Activated naive CD8-positive, alpha-beta T cell treated with anti-CD3 and anti-CD28 coated beads, Interleukin-2, amount 50 U/mL, for 24 hours (primary cell): ENCODE results near the gene CADM1.

Source experiments
- ATAC-seq: fragments of 150-1000 bp; cut with Tn5 transposase; one replicate; pipeline ENCODE4 v1.10.0; 2021
- DNase-seq: peaks from one replicate; pipeline ENCODE4 v3.0.0; 2021
- H3K27ac Mint-ChIP-seq: one replicate; pipeline ENCODE4 v1.8.0; 2021; ENCODE audit warnings: mild to moderate bottlenecking, mixed read lengths
- H3K27me3 Mint-ChIP-seq: one replicate; pipeline ENCODE4 v1.8.0; 2021; ENCODE audit warnings: mixed read lengths
- H3K36me3 Mint-ChIP-seq: one replicate; pipeline ENCODE4 v1.8.0; 2021; ENCODE audit warnings: low read depth, mixed read lengths
- H3K4me1 Mint-ChIP-seq: one replicate; pipeline ENCODE4 v1.8.0; 2021; ENCODE audit warnings: mixed read lengths
- H3K4me3 Mint-ChIP-seq: one replicate; pipeline ENCODE4 v1.8.0; 2021; ENCODE audit warnings: mild to moderate bottlenecking, moderate library complexity, mixed read lengths
- H3K9me3 Mint-ChIP-seq: one replicate; pipeline ENCODE4 v1.8.0; 2021; ENCODE audit warnings: mixed read lengths

Gene CADM1

GRCh38 chr11:115423728-115424459 lies 80.3 kb downstream of the CADM1 start:
- H3K27me3 Mint-ChIP-seq: peaks cover 2% of the 10 kb centered on the region
- no peaks in the 10 kb centered on the region for H3K36me3 Mint-ChIP-seq
- H3K4me1 Mint-ChIP-seq: no peaks in the 10 kb centered on the region
- no peaks in the 10 kb centered on the region for H3K9me3 Mint-ChIP-seq
- no peak for DNase-seq
- no peak for ATAC-seq
- H3K27ac Mint-ChIP-seq: no peak overlapping the region
- no peak overlapping the region for H3K4me3 Mint-ChIP-seq

- Mint-ChIP-seq H3K4me1 (no peaks in the 10 kb centered on the region), H3K36me3 (no peaks in the 10 kb centered on the region)
Observed at GRCh38 chr11:115421992-115422689, 82.1 kb downstream of the CADM1 start.

GRCh38 chr11:115421352-115421991 lies 82.7 kb downstream of the CADM1 start:
- no peak for DNase-seq
- Mint-ChIP-seq H3K4me1 (no peaks in the 10 kb centered on the region), H3K27me3 (no peaks in the 10 kb centered on the region), H3K36me3 (no peaks in the 10 kb centered on the region), H3K27ac (no peak overlapping the region), H3K9me3 (no peaks in the 10 kb centered on the region), H3K4me3 (no peak overlapping the region)
- no peak for ATAC-seq

More at GRCh38 chr11:115421992-115422689, 82.1 kb downstream of the CADM1 start:
- Mint-ChIP-seq H3K27me3 (no peaks in the 10 kb centered on the region), H3K4me3 (no peak overlapping the region), H3K27ac (no peak overlapping the region), H3K9me3 (no peaks in the 10 kb centered on the region)
- DNase-seq: no peak
- ATAC-seq: no peak

- no peaks in the 10 kb centered on the region for H3K9me3 Mint-ChIP-seq
- no peaks in the 10 kb centered on the region for H3K4me1 Mint-ChIP-seq
- no peak overlapping the region for H3K4me3 Mint-ChIP-seq
- DNase-seq: no peak
- H3K27me3 Mint-ChIP-seq: no peaks in the 10 kb centered on the region
- no peak for ATAC-seq
- H3K36me3 Mint-ChIP-seq: no peaks in the 10 kb centered on the region
- no peak overlapping the region for H3K27ac Mint-ChIP-seq
Observed at GRCh38 chr11:115420505-115420904, 83.7 kb downstream of the CADM1 start.

- Mint-ChIP-seq H3K4me1 (no peaks in the 10 kb centered on the region), H3K9me3 (no peaks in the 10 kb centered on the region), H3K4me3 (no peak overlapping the region), H3K27me3 (no peaks in the 10 kb centered on the region), H3K27ac (no peak overlapping the region), H3K36me3 (no peaks in the 10 kb centered on the region)
- ATAC-seq (no peak), DNase-seq (no peak)
Observed at GRCh38 chr11:115418626-115419025, 85.6 kb downstream of the CADM1 start.

- DNase-seq (no peak), ATAC-seq (no peak)
- Mint-ChIP-seq H3K27ac (no peak overlapping the region), H3K9me3 (no peaks in the 10 kb centered on the region), H3K36me3 (no peaks in the 10 kb centered on the region), H3K4me1 (no peaks in the 10 kb centered on the region), H3K4me3 (no peak overlapping the region), H3K27me3 (no peaks in the 10 kb centered on the region)
Observed at GRCh38 chr11:115418081-115418480, 86.1 kb downstream of the CADM1 start.

GRCh38 chr11:115411120-115411519 lies 93.1 kb downstream of the CADM1 start:
- Mint-ChIP-seq H3K9me3 (no peaks in the 10 kb centered on the region), H3K27me3 (peaks cover 5% of the 10 kb centered on the region), H3K27ac (no peak overlapping the region), H3K36me3 (no peaks in the 10 kb centered on the region), H3K4me1 (no peaks in the 10 kb centered on the region), H3K4me3 (no peak overlapping the region)
- no peak for ATAC-seq
- DNase-seq: no peak

- H3K27ac Mint-ChIP-seq: no peak overlapping the region
- no peak overlapping the region for H3K4me3 Mint-ChIP-seq
- H3K9me3 Mint-ChIP-seq: no peaks in the 10 kb centered on the region
- no peak for ATAC-seq
- H3K4me1 Mint-ChIP-seq: no peaks in the 10 kb centered on the region
- no peaks in the 10 kb centered on the region for H3K36me3 Mint-ChIP-seq
- H3K27me3 Mint-ChIP-seq: peaks cover 5% of the 10 kb centered on the region
- DNase-seq: no peak
Observed at GRCh38 chr11:115409691-115410220, 94.5 kb downstream of the CADM1 start.

GRCh38 chr11:115409116-115409670 lies 95.0 kb downstream of the CADM1 start:
- Mint-ChIP-seq H3K4me3 (no peak overlapping the region), H3K9me3 (no peaks in the 10 kb centered on the region), H3K36me3 (no peaks in the 10 kb centered on the region), H3K4me1 (no peaks in the 10 kb centered on the region), H3K27me3 (peaks cover 5% of the 10 kb centered on the region), H3K27ac (no peak overlapping the region)
- ATAC-seq (no peak), DNase-seq (no peak)

GRCh38 chr11:115408036-115408921 lies 95.9 kb downstream of the CADM1 start:
- H3K4me3 Mint-ChIP-seq: no peak overlapping the region

GRCh38 chr11:115407496-115407895 lies 96.7 kb downstream of the CADM1 start:
- no peaks in the 10 kb centered on the region for H3K9me3 Mint-ChIP-seq
- no peak overlapping the region for H3K27ac Mint-ChIP-seq
- no peaks in the 10 kb centered on the region for H3K36me3 Mint-ChIP-seq
- ATAC-seq: no peak
- no peak for DNase-seq
- H3K27me3 Mint-ChIP-seq: peaks cover 5% of the 10 kb centered on the region
- no peaks in the 10 kb centered on the region for H3K4me1 Mint-ChIP-seq
- no peak overlapping the region for H3K4me3 Mint-ChIP-seq

More at GRCh38 chr11:115408036-115408921, 95.9 kb downstream of the CADM1 start:
- Mint-ChIP-seq H3K27me3 (peaks cover 5% of the 10 kb centered on the region), H3K4me1 (no peaks in the 10 kb centered on the region), H3K27ac (no peak overlapping the region), H3K9me3 (no peaks in the 10 kb centered on the region), H3K36me3 (no peaks in the 10 kb centered on the region)
- DNase-seq (no peak), ATAC-seq (no peak)

GRCh38 chr11:115406404-115406803 lies 97.8 kb downstream of the CADM1 start:
- Mint-ChIP-seq H3K36me3 (no peaks in the 10 kb centered on the region), H3K9me3 (no peaks in the 10 kb centered on the region), H3K4me1 (no peaks in the 10 kb centered on the region), H3K27me3 (peaks cover 5% of the 10 kb centered on the region), H3K4me3 (no peak overlapping the region), H3K27ac (no peak overlapping the region)
- DNase-seq (no peak), ATAC-seq (no peak)

- Mint-ChIP-seq H3K4me3 (no peak overlapping the region), H3K27me3 (no peaks in the 10 kb centered on the region), H3K27ac (no peak overlapping the region), H3K36me3 (no peaks in the 10 kb centered on the region), H3K4me1 (no peaks in the 10 kb centered on the region), H3K9me3 (no peaks in the 10 kb centered on the region)
- no peak for ATAC-seq
- no peak for DNase-seq
Observed at GRCh38 chr11:115398333-115399080, 105.7 kb downstream of the CADM1 start.
